Tibial artery (tissue), 4 donors: ENCODE data around the gene PNPLA7.
"Not testable (repeated sequence)": the region's sequence is repeated elsewhere in the genome, so short reads cannot be mapped to it uniquely, and the experiment has no call there.

ENCODE experiments used
- DNase-seq, 2 donors: peaks; one replicate each; pipeline ENCODE4 v3.0.0-alpha.2; 2019
- H3K27ac ChIP-seq, 2 donors: fragments of 200-600 bp; sonication (generic) in 1 of 2; 1 replicate in 1 of 2; 2 replicates in 1 of 2; pipeline ENCODE4 v1.5.1; 2018 to 2019; ENCODE audit warnings: mild to moderate bottlenecking in 1 of 2
- H3K27me3 ChIP-seq, 2 donors: fragments of 200-600 bp; sonication (generic) in 1 of 2; one replicate each; pipeline versions ENCODE4 v1.5.1 to v1.6.0; 2016 to 2019
- H3K36me3 ChIP-seq, 3 donors: fragments of 200-600 bp; sonication (generic) in 2 of 3; one replicate each; pipeline ENCODE4 v1.5.1; 2016 to 2019; ENCODE audit warnings: mild to moderate bottlenecking in 2 of 3
- H3K4me1 ChIP-seq, 4 donors: fragments of 200-600 bp; sonication (generic) in 2 of 4; 1 replicate in 3 of 4; 2 replicates in 1 of 4; pipeline ENCODE4 v1.5.1; 2016 to 2019
- H3K4me3 ChIP-seq, 2 donors: fragments of 200-600 bp; sonication (generic) in 1 of 2; 1 replicate in 1 of 2; 2 replicates in 1 of 2; pipeline ENCODE4 v1.5.1; 2018 to 2019; ENCODE audit warnings: mild to moderate bottlenecking in 2 of 2
- H3K9me3 ChIP-seq, 3 donors: fragments of 200-600 bp; sonication (generic) in 1 of 3; one replicate each; pipeline ENCODE4 v1.5.1; 2016 to 2019
- CTCF ChIP-seq, 2 experiments: fragments of 200-600 bp in 1 of 2; fragments of 450-650 bp in 1 of 2; IDR thresholded peaks; one replicate each; pipeline ENCODE4 v1.5.1; 2017 to 2019; ENCODE audit warnings: antibody characterized with exemption in 2 of 2, mild to moderate bottlenecking in 1 of 2, moderate library complexity in 1 of 2
- intact Hi-C: fragments of 100-400 bp; cut with DNase I; formaldehyde crosslinking; loops from one replicate; pipeline ENCODE4 v1.15.0; 2023; ENCODE audit warnings: low total_unique reads

PNPLA7 gene

GRCh38 chr9:137524161-137524980 lies 25.8 kb downstream of the PNPLA7 start:
- no peak for DNase-seq
- H3K27ac ChIP-seq: no peak overlapping the region
- no peaks in the 10 kb centered on the region for H3K4me1 ChIP-seq
- TF ChIP-seq CTCF (IDR thresholded peaks at IDR 0.05): no peak
- H3K36me3 ChIP-seq: peaks cover 0 to 45% (median 16%) of the 10 kb centered on the region in 3 donors
- no peaks in the 10 kb centered on the region for H3K27me3 ChIP-seq
- intact Hi-C loops: no loop called here
- H3K4me3 ChIP-seq: no peak overlapping the region
- H3K9me3 ChIP-seq: no peaks in the 10 kb centered on the region

- Histone ChIP-seq H3K27me3 (no peaks in the 10 kb centered on the region), H3K36me3 (peaks cover 0 to 46% (median 18%) of the 10 kb centered on the region in 3 donors), H3K27ac (no peak overlapping the region), H3K4me1 (no peaks in the 10 kb centered on the region), H3K4me3 (no peak overlapping the region), H3K9me3 (no peaks in the 10 kb centered on the region)
- intact Hi-C loops: no loop called here
- TF ChIP-seq CTCF (IDR thresholded peaks at IDR 0.05): no peak
- no peak for DNase-seq
Observed at GRCh38 chr9:137522746-137523455, 27.3 kb downstream of the PNPLA7 start.

- Histone ChIP-seq H3K27me3 (no peaks in the 10 kb centered on the region), H3K4me1 (no peaks in the 10 kb centered on the region), H3K27ac (no peak overlapping the region), H3K9me3 (no peaks in the 10 kb centered on the region), H3K4me3 (no peak overlapping the region), H3K36me3 (peaks cover 0 to 46% (median 18%) of the 10 kb centered on the region in 3 donors)
- no peak for TF ChIP-seq CTCF (IDR thresholded peaks at IDR 0.05)
- DNase-seq: no peak
- intact Hi-C loops: no loop called here
Observed at GRCh38 chr9:137521405-137521985, 28.7 kb downstream of the PNPLA7 start.

- H3K27ac ChIP-seq: no peak overlapping the region
- no peak for DNase-seq
- no peaks in the 10 kb centered on the region for H3K4me1 ChIP-seq
- H3K27me3 ChIP-seq: no peaks in the 10 kb centered on the region
- intact Hi-C loops: no loop called here
- no peaks in the 10 kb centered on the region for H3K9me3 ChIP-seq
- H3K36me3 ChIP-seq: peaks cover 0 to 46% (median 18%) of the 10 kb centered on the region in 3 donors
- TF ChIP-seq CTCF (IDR thresholded peaks at IDR 0.05): no peak
- H3K4me3 ChIP-seq: no peak overlapping the region
Observed at GRCh38 chr9:137520614-137521404, 29.4 kb downstream of the PNPLA7 start.

- no peak overlapping the region for H3K27ac ChIP-seq
- intact Hi-C loops: no loop called here
- H3K27me3 ChIP-seq: no peaks in the 10 kb centered on the region
- H3K9me3 ChIP-seq: no peaks in the 10 kb centered on the region
- H3K36me3 ChIP-seq: peaks cover 0 to 55% (median 18%) of the 10 kb centered on the region in 3 donors
- no peak for DNase-seq
- no peak for TF ChIP-seq CTCF (IDR thresholded peaks at IDR 0.05)
- no peaks in the 10 kb centered on the region for H3K4me1 ChIP-seq
- H3K4me3 ChIP-seq: no peak overlapping the region
Observed at GRCh38 chr9:137519553-137519952, 30.6 kb downstream of the PNPLA7 start.

GRCh38 chr9:137518661-137519459 lies 31.3 kb downstream of the PNPLA7 start:
- H3K4me3 ChIP-seq, H3K27ac ChIP-seq, DNase-seq, intact Hi-C loops, H3K4me1 ChIP-seq, H3K9me3 ChIP-seq, H3K27me3 ChIP-seq: not testable (repeated sequence)
- peaks cover 0 to 49% (median 14%) of the 10 kb centered on the region in 3 donors for H3K36me3 ChIP-seq
